ENCODE data around the gene ACO2. TPM values are rescaled to one million over a fixed set of nuclear protein-coding genes. Genes with fewer than 3 reads are reported as not detected.

The ACO2 gene
- total RNA-seq, 1 donor from 2014 or later = 83.5 TPM

DNA sequence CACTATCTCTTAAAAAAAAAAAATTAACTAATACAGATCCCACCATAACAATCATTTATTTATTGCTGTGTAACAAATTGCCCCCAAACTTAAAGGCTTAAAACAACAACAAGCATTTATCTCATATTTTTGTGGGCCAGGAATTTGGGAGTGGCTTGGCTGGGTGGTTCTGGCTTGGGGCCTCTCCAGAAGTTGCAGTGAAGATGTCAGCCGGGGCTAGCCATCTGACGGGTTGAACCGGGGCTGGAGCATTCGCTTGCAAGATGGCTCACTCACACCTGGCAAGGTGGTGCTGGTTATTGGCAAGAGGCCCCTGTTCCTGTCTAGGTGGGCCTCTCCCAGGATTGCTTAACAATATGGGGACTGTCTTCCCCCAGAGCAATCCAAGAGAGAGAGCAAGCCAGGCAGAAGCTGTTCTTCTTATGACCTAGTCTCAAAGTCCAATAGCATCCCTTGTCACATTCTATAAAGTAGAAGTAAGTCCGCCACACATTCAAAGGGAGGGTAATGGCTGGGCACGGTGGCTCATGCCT lies 29.5 kb downstream of the ACO2 start:
- no peak for DNase-seq (ENCODE audit: low spot score)
- Mint-ChIP-seq H3K4me1 (ENCODE audit: unreplicated experiment) (no peaks in the 10 kb centered on the region), H3K27me3 (ENCODE audit: unreplicated experiment) (peaks cover 1% of the 10 kb centered on the region), H3K9me3 (ENCODE audit: unreplicated experiment) (no peaks in the 10 kb centered on the region), H3K4me3 (ENCODE audit: unreplicated experiment) (no peak overlapping the region), H3K36me3 (ENCODE audit: low read depth, unreplicated experiment) (peaks cover 6% of the 10 kb centered on the region), H3K27ac (ENCODE audit: unreplicated experiment) (no peak overlapping the region)
- no peak for TF ChIP-seq CTCF (IDR thresholded peaks at IDR 0.05; ENCODE audit: unreplicated experiment)

- Mint-ChIP-seq H3K27me3 (ENCODE audit: unreplicated experiment) (no peaks in the 10 kb centered on the region), H3K36me3 (ENCODE audit: low read depth, unreplicated experiment) (peaks cover 9% of the 10 kb centered on the region), H3K4me1 (ENCODE audit: unreplicated experiment) (no peaks in the 10 kb centered on the region), H3K4me3 (ENCODE audit: unreplicated experiment) (no peak overlapping the region), H3K27ac (ENCODE audit: unreplicated experiment) (no peak overlapping the region), H3K9me3 (ENCODE audit: unreplicated experiment) (no peaks in the 10 kb centered on the region)
- no peak for DNase-seq (ENCODE audit: low spot score)
- TF ChIP-seq CTCF (IDR thresholded peaks at IDR 0.05; ENCODE audit: unreplicated experiment) = no peak
Measured at GRCh38 chr22:41499624-41500280, 30.8 kb downstream of the ACO2 start.

DNA sequence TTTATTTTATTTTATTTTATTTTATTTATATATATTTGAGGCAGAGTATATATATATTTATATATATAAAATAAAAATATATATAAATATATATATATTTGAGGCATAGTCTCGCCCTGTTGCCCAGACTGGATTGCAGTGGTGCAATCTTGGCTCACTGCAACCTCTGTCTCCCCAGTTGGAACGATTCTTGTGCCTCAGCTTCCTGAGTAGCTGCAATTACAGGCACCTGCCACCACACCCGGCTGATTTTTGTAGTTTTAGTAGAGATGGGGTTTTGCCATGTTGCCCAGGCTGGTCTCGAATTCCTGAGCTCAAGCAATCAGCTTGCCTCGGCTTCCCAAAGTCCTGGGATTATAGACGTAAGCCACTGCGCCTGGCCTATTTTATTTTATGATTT lies 31.4 kb downstream of the ACO2 start:
- no peaks in the 10 kb centered on the region for H3K27me3 Mint-ChIP-seq (ENCODE audit: unreplicated experiment)
- H3K27ac Mint-ChIP-seq (ENCODE audit: unreplicated experiment) = no peak overlapping the region
- H3K9me3 Mint-ChIP-seq (ENCODE audit: unreplicated experiment) = no peaks in the 10 kb centered on the region
- peaks cover 9% of the 10 kb centered on the region for H3K36me3 Mint-ChIP-seq (ENCODE audit: low read depth, unreplicated experiment)
- TF ChIP-seq CTCF (IDR thresholded peaks at IDR 0.05; ENCODE audit: unreplicated experiment) = no peak
- no peak for DNase-seq (ENCODE audit: low spot score)
- no peaks in the 10 kb centered on the region for H3K4me1 Mint-ChIP-seq (ENCODE audit: unreplicated experiment)
- no peak overlapping the region for H3K4me3 Mint-ChIP-seq (ENCODE audit: unreplicated experiment)

GRCh38 chr22:41501209-41501608 lies 32.3 kb downstream of the ACO2 start:
- Mint-ChIP-seq H3K27me3 (ENCODE audit: unreplicated experiment) (no peaks in the 10 kb centered on the region), H3K4me3 (ENCODE audit: unreplicated experiment) (no peak overlapping the region), H3K36me3 (ENCODE audit: low read depth, unreplicated experiment) (peaks cover 9% of the 10 kb centered on the region), H3K4me1 (ENCODE audit: unreplicated experiment) (no peaks in the 10 kb centered on the region), H3K27ac (ENCODE audit: unreplicated experiment) (no peak overlapping the region), H3K9me3 (ENCODE audit: unreplicated experiment) (no peaks in the 10 kb centered on the region)
- TF ChIP-seq CTCF (IDR thresholded peaks at IDR 0.05; ENCODE audit: unreplicated experiment) = no peak
- no peak for DNase-seq (ENCODE audit: low spot score)

- no peak for DNase-seq (ENCODE audit: low spot score)
- H3K27me3 Mint-ChIP-seq (ENCODE audit: unreplicated experiment) = peaks cover 4% of the 10 kb centered on the region
- no peaks in the 10 kb centered on the region for H3K9me3 Mint-ChIP-seq (ENCODE audit: unreplicated experiment)
- peaks cover 23% of the 10 kb centered on the region for H3K36me3 Mint-ChIP-seq (ENCODE audit: low read depth, unreplicated experiment)
- no peak overlapping the region for H3K27ac Mint-ChIP-seq (ENCODE audit: unreplicated experiment)
- no peaks in the 10 kb centered on the region for H3K4me1 Mint-ChIP-seq (ENCODE audit: unreplicated experiment)
- TF ChIP-seq CTCF (IDR thresholded peaks at IDR 0.05; ENCODE audit: unreplicated experiment) = no peak
- H3K4me3 Mint-ChIP-seq (ENCODE audit: unreplicated experiment) = no peak overlapping the region
Measured at GRCh38 chr22:41504397-41504796, 35.5 kb downstream of the ACO2 start.

Measured in endothelial cell (in vitro differentiated cells).